Measurements from ENCODE around the gene CSRNP2.

The CSRNP2 gene

GRCh38 chr12:51065530-51065929, 17.9 kb downstream of the CSRNP2 start:
- no peaks in the 10 kb centered on the region for H3K27me3 Mint-ChIP-seq

GRCh38 chr12:51062631-51063397, 20.6 kb downstream of the CSRNP2 start:
- Mint-ChIP-seq H3K27ac (no peak overlapping the region), H3K4me3 (no peak overlapping the region), H3K4me1 (peaks cover 4% of the 10 kb centered on the region), H3K36me3 (ENCODE audit: low read depth) (peaks cover 26% of the 10 kb centered on the region), H3K27me3 (no peaks in the 10 kb centered on the region), H3K9me3 (no peaks in the 10 kb centered on the region)
- ATAC-seq, result no peak
- no peak for DNase-seq

More at GRCh38 chr12:51065530-51065929, 17.9 kb downstream of the CSRNP2 start:
- peaks cover 9% of the 10 kb centered on the region for H3K36me3 Mint-ChIP-seq (ENCODE audit: low read depth)
- DNase-seq (no peak), ATAC-seq (no peak)
- H3K4me3 Mint-ChIP-seq, result no peak overlapping the region
- H3K4me1 Mint-ChIP-seq, result peaks cover 6% of the 10 kb centered on the region
- no peaks in the 10 kb centered on the region for H3K9me3 Mint-ChIP-seq
- H3K27ac Mint-ChIP-seq, result no peak overlapping the region

- H3K9me3 Mint-ChIP-seq, result no peaks in the 10 kb centered on the region
- H3K27me3 Mint-ChIP-seq, result no peaks in the 10 kb centered on the region
- ATAC-seq (no peak), DNase-seq (no peak)
- no peaks in the 10 kb centered on the region for H3K4me1 Mint-ChIP-seq
- no peak overlapping the region for H3K4me3 Mint-ChIP-seq
- H3K27ac Mint-ChIP-seq, result no peak overlapping the region
- peaks cover 42% of the 10 kb centered on the region for H3K36me3 Mint-ChIP-seq (ENCODE audit: low read depth)
These were observed 24.3 kb downstream of the CSRNP2 start for GRCh38 chr12:51059086-51059485.

- Mint-ChIP-seq H3K27ac (no peak overlapping the region), H3K36me3 (ENCODE audit: low read depth) (peaks cover 56% of the 10 kb centered on the region), H3K27me3 (no peaks in the 10 kb centered on the region)
These were observed 27.2 kb downstream of the CSRNP2 start for GRCh38 chr12:51056242-51056641.

GRCh38 chr12:51055060-51055459, 28.3 kb downstream of the CSRNP2 start:
- Mint-ChIP-seq H3K4me3 (no peak overlapping the region), H3K27me3 (no peaks in the 10 kb centered on the region), H3K9me3 (no peaks in the 10 kb centered on the region), H3K27ac (no peak overlapping the region), H3K4me1 (peaks cover 9% of the 10 kb centered on the region), H3K36me3 (ENCODE audit: low read depth) (peaks cover 53% of the 10 kb centered on the region)
- ATAC-seq, result no peak
- no peak for DNase-seq

More at GRCh38 chr12:51056242-51056641, 27.2 kb downstream of the CSRNP2 start:
- ATAC-seq (no peak), DNase-seq (no peak)
- H3K4me1 Mint-ChIP-seq, result peaks cover 6% of the 10 kb centered on the region
- H3K9me3 Mint-ChIP-seq, result no peaks in the 10 kb centered on the region
- H3K4me3 Mint-ChIP-seq, result no peak overlapping the region

GRCh38 chr12:51051787-51052186, 31.6 kb downstream of the CSRNP2 start:
- H3K4me1 Mint-ChIP-seq, result peaks cover 35% of the 10 kb centered on the region
- ATAC-seq, result no peak
- H3K27me3 Mint-ChIP-seq, result peaks cover 2% of the 10 kb centered on the region
- DNase-seq, result no peak
- H3K9me3 Mint-ChIP-seq, result no peaks in the 10 kb centered on the region
- H3K36me3 Mint-ChIP-seq (ENCODE audit: low read depth), result peaks cover 51% of the 10 kb centered on the region
- peak overlapping the region; percentile 3 for H3K27ac Mint-ChIP-seq
- H3K4me3 Mint-ChIP-seq, result no peak overlapping the region

- Mint-ChIP-seq H3K4me1 (peaks cover 37% of the 10 kb centered on the region), H3K27me3 (peaks cover 2% of the 10 kb centered on the region)
- no peak for DNase-seq
These were observed 33.9 kb downstream of the CSRNP2 start for GRCh38 chr12:51049525-51049924.

GRCh38 chr12:51048661-51049251, 34.6 kb downstream of the CSRNP2 start:
- no peak for ATAC-seq
- no peaks in the 10 kb centered on the region for H3K9me3 Mint-ChIP-seq
- peaks cover 2% of the 10 kb centered on the region for H3K27me3 Mint-ChIP-seq
- H3K27ac Mint-ChIP-seq, result peak overlapping the region; percentile 98
- no peak for DNase-seq
- H3K4me1 Mint-ChIP-seq, result peaks cover 37% of the 10 kb centered on the region
- peak overlapping the region; percentile 100 for H3K4me3 Mint-ChIP-seq
- peaks cover 35% of the 10 kb centered on the region for H3K36me3 Mint-ChIP-seq (ENCODE audit: low read depth)

More at GRCh38 chr12:51049525-51049924, 33.9 kb downstream of the CSRNP2 start:
- peaks cover 40% of the 10 kb centered on the region for H3K36me3 Mint-ChIP-seq (ENCODE audit: low read depth)
- peak overlapping the region; percentile 100 for H3K4me3 Mint-ChIP-seq
- ATAC-seq, result no peak
- no peaks in the 10 kb centered on the region for H3K9me3 Mint-ChIP-seq
- peak overlapping the region; percentile 98 for H3K27ac Mint-ChIP-seq

- Mint-ChIP-seq H3K4me1 (peaks cover 37% of the 10 kb centered on the region), H3K27ac (peak within 1 kb of the TSS; percentile 98), H3K4me3 (peak within 1 kb of the TSS; percentile 100), H3K27me3 (peaks cover 2% of the 10 kb centered on the region), H3K36me3 (ENCODE audit: low read depth) (peaks cover 28% of the 10 kb centered on the region), H3K9me3 (no peaks in the 10 kb centered on the region)
- peak; percentile 99 for ATAC-seq
- DNase-seq, result peak; percentile 89
These were observed 35.5 kb downstream of the CSRNP2 start, which contains the start of gene LETMD1 for GRCh38 chr12:51047655-51048540. LETMD1 (plus strand) TSS chr12:51048327; CDS start chr12:51048357, 30 bp downstream.

- ATAC-seq (no peak), DNase-seq (no peak)
- H3K4me3 Mint-ChIP-seq, result no peak overlapping the region
- no peaks in the 10 kb centered on the region for H3K9me3 Mint-ChIP-seq
- H3K27ac Mint-ChIP-seq, result no peak overlapping the region
- no peaks in the 10 kb centered on the region for H3K36me3 Mint-ChIP-seq (ENCODE audit: low read depth)
- H3K4me1 Mint-ChIP-seq, result peaks cover 2% of the 10 kb centered on the region
- no peaks in the 10 kb centered on the region for H3K27me3 Mint-ChIP-seq
These were observed 47.1 kb downstream of the CSRNP2 start for GRCh38 chr12:51036279-51036678.

- ATAC-seq (no peak), DNase-seq (no peak)
- Mint-ChIP-seq H3K36me3 (ENCODE audit: low read depth) (no peaks in the 10 kb centered on the region), H3K9me3 (no peaks in the 10 kb centered on the region), H3K4me1 (peaks cover 2% of the 10 kb centered on the region), H3K27ac (no peak overlapping the region), H3K27me3 (no peaks in the 10 kb centered on the region), H3K4me3 (no peak overlapping the region)
These were observed 49.8 kb downstream of the CSRNP2 start for GRCh38 chr12:51033457-51034089.

- Mint-ChIP-seq H3K27ac (no peak overlapping the region), H3K4me1 (peaks cover 2% of the 10 kb centered on the region), H3K4me3 (no peak overlapping the region), H3K27me3 (no peaks in the 10 kb centered on the region), H3K36me3 (ENCODE audit: low read depth) (no peaks in the 10 kb centered on the region), H3K9me3 (no peaks in the 10 kb centered on the region)
- ATAC-seq, result no peak
- no peak for DNase-seq
These were observed 50.3 kb downstream of the CSRNP2 start for GRCh38 chr12:51033048-51033447.

GRCh38 chr12:51028813-51029150, 54.6 kb downstream of the CSRNP2 start:
- Mint-ChIP-seq H3K36me3 (ENCODE audit: low read depth) (no peaks in the 10 kb centered on the region), H3K9me3 (no peaks in the 10 kb centered on the region), H3K4me3 (no peak overlapping the region), H3K4me1 (peaks cover 34% of the 10 kb centered on the region), H3K27me3 (no peaks in the 10 kb centered on the region), H3K27ac (no peak overlapping the region)
- DNase-seq, result no peak
- ATAC-seq, result no peak

GRCh38 chr12:51028126-51028812, 55.1 kb downstream of the CSRNP2 start:
- H3K27me3 Mint-ChIP-seq, result no peaks in the 10 kb centered on the region
- H3K4me3 Mint-ChIP-seq, result peak overlapping the region; percentile 86
- H3K27ac Mint-ChIP-seq, result no peak overlapping the region
- H3K9me3 Mint-ChIP-seq, result no peaks in the 10 kb centered on the region
- peaks cover 39% of the 10 kb centered on the region for H3K4me1 Mint-ChIP-seq
- DNase-seq, result no peak
- ATAC-seq, result no peak
- H3K36me3 Mint-ChIP-seq (ENCODE audit: low read depth), result peaks cover 2% of the 10 kb centered on the region

Data from activated naive CD8-positive, alpha-beta T cell treated with anti-CD3 and anti-CD28 coated beads, Interleukin-2, amount 50 U/mL, for 24 hours (primary cell).